B cell (primary cell): ENCODE results near the gene CYP3A4. TPM values are rescaled to one million over a fixed set of nuclear protein-coding genes. Genes with fewer than 3 reads are reported as not detected.
"Not testable (repeated sequence)": the region's sequence is repeated elsewhere in the genome, so short reads cannot be mapped to it uniquely, and the experiment has no call there.

Source experiments
- ATAC-seq: fragments of 200-7000 bp; cut with Tn5 transposase; one replicate; pipeline ENCODE4 v1.10.0; 2021; ENCODE audit warnings: low read depth, mild to moderate bottlenecking, moderate number of reproducible peaks, moderate library complexity
- CTCF ChIA-PET: fragments of 350-600 bp; sonication (Branson Sonifier 250); formaldehyde crosslinking; loops from one replicate; lab custom pipeline; 2021; ENCODE audit warnings: antibody characterized with exemption, inconsistent platforms; lab: Charles Lee
- POLR2A ChIA-PET: fragments of 350-600 bp; sonication (Branson Sonifier 250); formaldehyde crosslinking; loops from one replicate; lab custom pipeline; 2021; ENCODE audit warnings: antibody characterized with exemption; lab: Charles Lee
- DNase-seq: peaks from one replicate; pipeline ENCODE4 v3.0.0; 2013
- H2AFZ ChIP-seq: 2 replicates; pipeline ENCODE4 v1.6.1; 2012; ENCODE audit warnings: mild to moderate bottlenecking, low read depth, low read length; ENCODE audit not compliant: insufficient read depth, poor library complexity, severe bottlenecking
- H3K27ac ChIP-seq, 2 donors: 1 replicate in 1 of 2; 2 replicates in 1 of 2; pipeline ENCODE4 v1.5.1; 2012 to 2013; ENCODE audit warnings: low read length in 2 of 2, mild to moderate bottlenecking in 2 of 2, moderate library complexity in 1 of 2
- H3K27me3 ChIP-seq, 4 experiments: fragments of 200-600 bp in 1 of 4; sonication (generic) in 1 of 4; replicated peaks in 1 of 4; 1 replicate in 2 of 4; 2 replicates in 2 of 4; pipeline versions ENCODE4 v1.6.1 to v1.7.0; 2013 to 2016; ENCODE audit warnings: low read length in 3 of 4, mild to moderate bottlenecking in 2 of 4, mixed read lengths in 1 of 4, moderate library complexity in 1 of 4; ENCODE audit not compliant: insufficient read depth in 4 of 4, control insufficient read depth in 3 of 4; ENCODE audit errors: control extremely low read depth in 1 of 4
- H3K36me3 ChIP-seq, 2 experiments: replicated peaks in 1 of 2; 1 replicate in 1 of 2; 2 replicates in 1 of 2; pipeline versions ENCODE4 v1.6.1 to v1.7.1; 2013; ENCODE audit warnings: low read length in 1 of 2; ENCODE audit not compliant: insufficient read depth in 2 of 2, control insufficient read depth in 1 of 2; ENCODE audit errors: control extremely low read depth in 1 of 2, extremely low read depth in 1 of 2
- H3K4me1 ChIP-seq, 2 donors: fragments of 200-600 bp in 1 of 2; sonication (generic) in 1 of 2; 1 replicate in 1 of 2; 2 replicates in 1 of 2; pipeline versions ENCODE4 v1.5.1 to v1.6.1; 2013 to 2017; ENCODE audit warnings: low read length in 2 of 2; ENCODE audit not compliant: control insufficient read depth in 2 of 2, insufficient read depth in 2 of 2
- H3K4me2 ChIP-seq: replicated peaks from 2 replicates; pipeline ENCODE3; 2012; ENCODE audit warnings: mild to moderate bottlenecking, low read depth, low read length; ENCODE audit not compliant: poor library complexity, severe bottlenecking
- H3K4me3 ChIP-seq, 5 experiments: fragments of 200-600 bp in 1 of 5; sonication (generic) in 1 of 5; 1 replicate in 3 of 5; 2 replicates in 2 of 5; pipeline versions ENCODE4 v1.5.1 to v1.7.0; 2011 to 2016; ENCODE audit warnings: low read length in 4 of 5, mild to moderate bottlenecking in 4 of 5, low read depth in 2 of 5, control low read depth in 1 of 5, moderate library complexity in 1 of 5; ENCODE audit not compliant: insufficient read depth in 1 of 5; ENCODE audit errors: control extremely low read depth in 1 of 5, extremely low read depth in 1 of 5
- H3K79me2 ChIP-seq: fragments of 200-600 bp; sonication (generic); one replicate; pipeline ENCODE4 v1.6.0; 2016; ENCODE audit warnings: low read length; ENCODE audit not compliant: control insufficient read depth, insufficient read depth
- H3K9ac ChIP-seq: fragments of 200-600 bp; sonication (generic); 2 replicates; pipeline ENCODE4 v1.6.1; 2017; ENCODE audit warnings: mild to moderate bottlenecking, low read length, moderate library complexity
- H3K9me3 ChIP-seq, 3 donors: one replicate each; pipeline versions ENCODE4 v1.6.1 to v1.7.1; 2013; ENCODE audit warnings: low read length in 2 of 3; ENCODE audit not compliant: control insufficient read depth in 2 of 3, insufficient read depth in 1 of 3; ENCODE audit errors: control extremely low read depth in 1 of 3
- H4K20me1 ChIP-seq: 2 replicates; pipeline ENCODE4 v1.6.0; 2012; ENCODE audit warnings: mild to moderate bottlenecking, low read length; ENCODE audit not compliant: insufficient read depth, control insufficient read depth, poor library complexity, severe bottlenecking
- H3K27ac Mint-ChIP-seq: one replicate; pipeline ENCODE4 v1.8.0; 2021; ENCODE audit warnings: mixed read lengths
- H3K27me3 Mint-ChIP-seq: one replicate; pipeline ENCODE4 v1.8.0; 2021; ENCODE audit warnings: mixed read lengths
- H3K4me1 Mint-ChIP-seq: one replicate; pipeline ENCODE4 v1.8.0; 2021; ENCODE audit warnings: mixed read lengths
- H3K4me3 Mint-ChIP-seq: one replicate; pipeline ENCODE4 v1.8.0; 2021; ENCODE audit warnings: mixed read lengths
- H3K9me3 Mint-ChIP-seq: one replicate; pipeline ENCODE4 v1.8.0; 2022; ENCODE audit warnings: mixed read lengths; ENCODE audit not compliant: insufficient read depth
- CTCF ChIP-seq: fragments of 200-600 bp; IDR thresholded peaks from one replicate; pipeline ENCODE4 v1.8.0; 2022; ENCODE audit warnings: antibody characterized with exemption, mild to moderate bottlenecking
- EZH2 ChIP-seq: IDR thresholded peaks from 2 replicates; pipeline ENCODE4 v1.6.1; 2012; ENCODE audit warnings: borderline replicate concordance, low read depth, mild to moderate bottlenecking, moderate library complexity, low read length; ENCODE audit not compliant: insufficient read depth, poor library complexity, severe bottlenecking
- WGBS: methylation state at CpG from one replicate; pipeline ENCODE4 v1.1.5; 2013; ENCODE audit warnings: missing lambda C conversion rate; ENCODE audit not compliant: insufficient coverage; 5-methylcytosine and 5-hydroxymethylcytosine counted together
- intact Hi-C: fragments of 100-400 bp; cut with micrococcal nuclease; formaldehyde crosslinking; loops from one replicate; pipeline ENCODE4 v1.10.0; 2022
- polyA plus RNA-seq: library from polyadenylated mRNA; depleted of rRNA; stranded (reverse); fragments of >200 nt; gene quantifications from 2 replicates; pipeline ENCODE4 v1.2.3, GENCODE V29; 2012
- total RNA-seq, 2 donors: library from RNA; stranded (reverse); fragments of 120-200 nt in 1 of 2; gene quantifications; 1 replicate in 1 of 2; 2 replicates in 1 of 2; pipeline versions ENCODE4 v1.2.3 to v1.2.4, GENCODE V29; 2013 to 2022

CYP3A4 gene
- total and polyA plus RNA-seq, 2 donors (not counting 1 experiment from before 2014, with no cell fraction given): not detected

GRCh38 chr7:99729486-99730237 is 54.3 kb downstream of the CYP3A4 start:
- Histone ChIP-seq H3K4me3 (no peak overlapping the region), H3K36me3 (no peaks in the 10 kb centered on the region), H3K9me3 (no peaks in the 10 kb centered on the region), H4K20me1 (no peaks in the 10 kb centered on the region), H3K9ac (no peak overlapping the region), H2AFZ (no peak overlapping the region), H3K4me2 (no peak overlapping the region), H3K79me2 (no peaks in the 10 kb centered on the region), H3K27ac (no peak overlapping the region), H3K4me1 (no peaks in the 10 kb centered on the region), H3K27me3 (no peaks in the 10 kb centered on the region)
- peaks cover 4% of the 10 kb centered on the region for H3K27me3 Mint-ChIP-seq
- ATAC-seq (no peak), DNase-seq (no peak)
- H3K9me3 Mint-ChIP-seq: no peaks in the 10 kb centered on the region
- 38% methylated on average over 2 of the region's 5 CpGs for WGBS
- TF ChIP-seq EZH2: no peak
- no peak for TF ChIP-seq CTCF
- POLR2A ChIA-PET: no interaction called here
- no peak overlapping the region for H3K27ac Mint-ChIP-seq
- CTCF ChIA-PET: no interaction called here
- no peaks in the 10 kb centered on the region for H3K4me1 Mint-ChIP-seq
- intact Hi-C loops: no loop called here
- H3K4me3 Mint-ChIP-seq: no peak overlapping the region

- H3K79me2 ChIP-seq: no peaks in the 10 kb centered on the region
- intact Hi-C loops: no loop called here
- no peaks in the 10 kb centered on the region for H3K4me1 Mint-ChIP-seq
- DNase-seq (no peak), ATAC-seq (no peak)
- H3K4me1 ChIP-seq: no peaks in the 10 kb centered on the region
- peaks cover 11% of the 10 kb centered on the region for H3K27me3 Mint-ChIP-seq
- H4K20me1 ChIP-seq: no peaks in the 10 kb centered on the region
- no peak overlapping the region for H3K27ac Mint-ChIP-seq
- H3K36me3 ChIP-seq: no peaks in the 10 kb centered on the region
- H3K4me2 ChIP-seq: no peak overlapping the region
- POLR2A ChIA-PET: no interaction called here
- no peak overlapping the region for H3K9ac ChIP-seq
- no peaks in the 10 kb centered on the region for H3K9me3 ChIP-seq
- no peak for TF ChIP-seq EZH2
- no peak for TF ChIP-seq CTCF
- no peak overlapping the region for H3K27ac ChIP-seq
- H3K9me3 Mint-ChIP-seq: no peaks in the 10 kb centered on the region
- no peak overlapping the region for H2AFZ ChIP-seq
- no peaks in the 10 kb centered on the region for H3K27me3 ChIP-seq
- H3K4me3 ChIP-seq: no peak overlapping the region
- WGBS: no CpG with 5 or more reads among the region's 2 CpGs
- CTCF ChIA-PET: no interaction called here
- H3K4me3 Mint-ChIP-seq: no peak overlapping the region
Observed at GRCh38 chr7:99728615-99729014, 55.4 kb downstream of the CYP3A4 start.

GRCh38 chr7:99723201-99723600 is 60.8 kb downstream of the CYP3A4 start:
- H3K4me3 Mint-ChIP-seq, DNase-seq, H3K27ac ChIP-seq, H3K4me3 ChIP-seq, H3K4me2 ChIP-seq, H3K36me3 ChIP-seq, H4K20me1 ChIP-seq, CTCF ChIA-PET, H2AFZ ChIP-seq, H3K4me1 Mint-ChIP-seq, intact Hi-C loops, H3K27ac Mint-ChIP-seq, H3K9me3 ChIP-seq, H3K4me1 ChIP-seq, ATAC-seq, H3K27me3 ChIP-seq, H3K9me3 Mint-ChIP-seq, POLR2A ChIA-PET, H3K9ac ChIP-seq, H3K79me2 ChIP-seq: not testable (repeated sequence)
- WGBS: 100% methylated on average over 6 of the region's 6 CpGs
- peaks cover 11% of the 10 kb centered on the region for H3K27me3 Mint-ChIP-seq
